Measurements from ENCODE around the gene APOL4.
A peak's percentile ranks its signal among the peaks of the same experiment; 100 is the strongest.

The APOL4 gene

DNA sequence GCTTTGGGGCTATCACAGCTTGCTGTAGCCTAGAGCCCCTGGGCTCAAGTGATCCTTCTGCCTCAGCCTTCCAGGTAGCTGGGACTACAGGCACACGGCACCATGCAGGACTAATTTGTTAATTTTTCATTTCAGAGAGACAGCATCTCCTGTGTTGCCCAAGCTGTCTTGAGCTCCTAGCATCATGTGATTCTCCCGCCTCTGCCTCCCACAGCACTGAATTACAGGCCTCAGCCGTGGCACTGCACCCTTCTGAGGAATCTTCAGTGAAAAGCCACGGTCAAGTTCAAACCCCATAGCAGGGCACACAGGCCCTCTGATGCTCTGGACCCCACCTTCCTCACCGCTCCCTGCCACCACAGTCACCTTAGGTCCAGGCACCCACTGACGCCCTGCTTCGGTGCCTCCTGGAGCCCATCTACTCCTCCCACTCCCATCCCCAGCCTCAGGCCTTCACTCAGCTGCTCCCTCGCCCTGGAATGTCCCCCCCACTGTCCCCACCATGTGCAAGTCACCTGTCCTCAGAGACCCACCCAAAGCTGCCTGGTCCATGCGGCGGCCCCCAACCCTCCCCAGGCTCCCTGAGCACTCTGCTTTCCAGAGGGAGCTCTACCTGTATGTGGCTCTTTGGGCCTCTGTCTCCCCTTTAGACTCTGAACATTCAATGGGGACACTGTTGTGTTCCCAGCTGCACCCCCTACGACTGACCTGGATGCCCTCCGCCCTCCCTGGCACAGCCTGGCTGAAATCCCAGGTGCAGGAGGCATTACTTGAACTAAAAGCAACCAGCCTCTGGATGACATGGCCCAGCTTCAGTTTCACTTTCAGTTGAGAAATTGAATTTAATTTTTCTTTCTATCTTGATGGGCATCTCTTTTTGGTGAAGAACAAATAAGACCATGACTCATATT, 36.1 kb upstream of the APOL4 start:
- no peak for DNase-seq (ENCODE audit: low read depth)
- TF ChIP-seq, protein P1, sequence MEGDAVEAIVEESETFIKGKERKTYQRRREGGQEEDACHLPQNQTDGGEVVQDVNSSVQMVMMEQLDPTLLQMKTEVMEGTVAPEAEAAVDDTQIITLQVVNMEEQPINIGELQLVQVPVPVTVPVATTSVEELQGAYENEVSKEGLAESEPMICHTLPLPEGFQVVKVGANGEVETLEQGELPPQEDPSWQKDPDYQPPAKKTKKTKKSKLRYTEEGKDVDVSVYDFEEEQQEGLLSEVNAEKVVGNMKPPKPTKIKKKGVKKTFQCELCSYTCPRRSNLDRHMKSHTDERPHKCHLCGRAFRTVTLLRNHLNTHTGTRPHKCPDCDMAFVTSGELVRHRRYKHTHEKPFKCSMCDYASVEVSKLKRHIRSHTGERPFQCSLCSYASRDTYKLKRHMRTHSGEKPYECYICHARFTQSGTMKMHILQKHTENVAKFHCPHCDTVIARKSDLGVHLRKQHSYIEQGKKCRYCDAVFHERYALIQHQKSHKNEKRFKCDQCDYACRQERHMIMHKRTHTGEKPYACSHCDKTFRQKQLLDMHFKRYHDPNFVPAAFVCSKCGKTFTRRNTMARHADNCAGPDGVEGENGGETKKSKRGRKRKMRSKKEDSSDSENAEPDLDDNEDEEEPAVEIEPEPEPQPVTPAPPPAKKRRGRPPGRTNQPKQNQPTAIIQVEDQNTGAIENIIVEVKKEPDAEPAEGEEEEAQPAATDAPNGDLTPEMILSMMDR (IDR thresholded peaks at IDR 0.05; ENCODE audit: low read depth, low read length, missing control alignments) = no peak
- peak overlapping the region; percentile 61 for H3K4me3 ChIP-seq (ENCODE audit: low read depth, low read length)
- in situ Hi-C loops (cut with HindIII; ENCODE audit: low sequenced_read_pairs) = no loop called here

DNA sequence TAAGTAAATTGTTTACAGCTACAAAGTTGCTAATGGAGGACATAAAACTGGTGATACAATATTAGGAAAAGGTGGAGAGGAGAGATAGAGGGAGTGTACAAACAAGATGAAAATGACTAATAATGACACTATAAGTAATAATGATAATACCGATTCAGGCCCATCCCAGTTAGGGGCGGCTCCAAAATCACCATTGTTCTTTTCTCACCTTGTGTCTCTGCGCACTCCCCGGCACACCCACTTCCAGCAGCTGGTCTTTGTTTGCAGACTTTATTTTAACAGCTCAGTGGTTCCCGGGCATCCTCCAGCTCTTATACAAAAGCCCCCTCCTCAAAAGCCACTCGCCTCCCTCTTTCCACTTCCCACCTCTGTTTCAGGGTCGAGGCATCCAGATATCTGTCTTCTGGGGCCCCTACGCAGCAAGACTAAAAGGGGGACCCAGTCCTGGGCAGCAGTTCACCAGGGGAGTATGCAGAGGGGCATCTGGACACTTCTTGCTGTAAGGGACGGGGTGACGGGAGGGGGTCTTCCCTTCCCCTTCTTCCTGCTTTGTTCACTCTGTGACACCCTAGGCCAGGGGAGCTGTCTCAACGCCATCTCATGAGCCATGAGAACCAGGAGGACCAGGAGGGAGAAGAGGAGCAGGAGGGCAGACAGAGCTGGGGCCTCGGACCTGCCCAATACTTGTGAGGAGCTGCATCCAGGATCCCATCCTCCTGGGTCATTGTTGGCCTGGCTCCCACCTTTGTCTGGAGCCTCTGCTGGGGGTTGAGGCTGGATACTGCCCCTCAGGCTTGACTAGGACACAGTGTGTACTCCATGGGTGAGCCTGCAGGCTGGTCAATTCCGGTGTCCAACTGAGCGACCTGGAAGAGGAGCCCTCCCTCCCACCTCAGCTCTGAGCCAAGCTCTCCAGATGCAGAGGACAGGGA, 35.0 kb upstream of the APOL4 start:
- in situ Hi-C loops (cut with HindIII; ENCODE audit: low sequenced_read_pairs) = no loop called here
- no peak for DNase-seq (ENCODE audit: low read depth)
- H3K4me3 ChIP-seq (ENCODE audit: low read depth, low read length) = peak overlapping the region; percentile 14
- TF ChIP-seq, protein P1 (IDR thresholded peaks at IDR 0.05; ENCODE audit: low read depth, low read length, missing control alignments) = no peak

DNA sequence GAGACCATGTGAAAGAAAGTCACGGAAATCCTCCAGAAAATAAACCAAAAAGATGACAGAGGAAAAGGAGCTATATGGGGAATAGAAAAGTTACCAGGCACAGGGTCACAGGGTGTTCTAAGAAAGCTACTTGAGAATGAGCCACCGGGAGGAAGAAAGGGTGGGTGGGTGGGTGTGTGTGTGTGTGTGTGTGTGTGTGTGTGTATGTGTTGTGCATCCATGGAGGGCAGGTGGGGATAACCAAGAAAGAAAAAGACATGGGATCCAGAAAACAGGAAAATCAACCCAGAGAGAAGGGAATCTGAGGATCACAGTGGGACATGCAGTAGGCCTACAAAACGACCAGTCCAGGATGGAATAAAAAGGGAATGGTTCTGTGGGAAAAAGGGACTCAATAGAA, 34.0 kb upstream of the APOL4 start:
- no peak overlapping the region for H3K4me3 ChIP-seq (ENCODE audit: low read depth, low read length)
- TF ChIP-seq, protein P1 (IDR thresholded peaks at IDR 0.05; ENCODE audit: low read depth, low read length, missing control alignments) = no peak
- DNase-seq (ENCODE audit: low read depth) = no peak
- in situ Hi-C loops (cut with HindIII; ENCODE audit: low sequenced_read_pairs) = no loop called here

DNA sequence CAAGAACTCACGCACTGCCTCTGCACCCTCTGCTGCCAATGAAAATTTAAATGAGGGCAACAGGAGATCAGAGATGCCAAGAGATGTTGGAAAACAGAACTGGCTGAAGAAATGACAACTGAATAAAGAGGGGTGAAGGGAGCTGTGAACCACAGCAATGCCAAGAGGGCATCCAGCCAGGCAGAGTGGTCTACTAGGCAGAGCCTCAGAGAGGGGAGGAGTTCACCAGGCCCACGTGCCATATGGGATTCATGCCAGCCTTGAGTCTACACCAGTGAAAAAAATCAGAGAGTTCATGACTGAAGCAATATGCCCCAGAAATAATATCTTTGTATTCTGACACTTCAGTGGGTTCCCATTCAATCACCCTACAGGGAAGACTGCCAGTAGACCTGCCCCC, 33.3 kb upstream of the APOL4 start:
- TF ChIP-seq, protein P1 (IDR thresholded peaks at IDR 0.05; ENCODE audit: low read depth, low read length, missing control alignments) = no peak
- H3K4me3 ChIP-seq (ENCODE audit: low read depth, low read length) = no peak overlapping the region
- no peak for DNase-seq (ENCODE audit: low read depth)
- in situ Hi-C loops (cut with HindIII; ENCODE audit: low sequenced_read_pairs) = no loop called here

DNA sequence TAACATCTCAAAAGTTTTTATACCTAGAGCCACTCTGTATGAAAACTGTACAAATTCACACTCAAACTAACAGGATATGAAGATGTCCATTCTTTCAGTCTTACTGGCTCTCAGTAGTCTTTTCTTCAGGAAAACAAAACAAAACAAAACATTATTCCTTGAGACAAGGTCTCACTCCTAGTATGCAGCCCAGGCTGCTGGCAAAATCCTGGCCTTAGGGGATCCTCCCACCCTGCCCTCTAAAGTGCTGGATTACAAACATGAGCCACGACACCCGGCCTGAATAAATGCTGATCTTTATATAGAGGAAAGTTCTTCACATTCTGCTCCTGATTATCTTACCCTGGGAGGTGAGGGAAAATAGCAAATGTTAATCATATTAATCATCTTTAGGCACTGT, 32.6 kb upstream of the APOL4 start:
- no peak overlapping the region for H3K4me3 ChIP-seq (ENCODE audit: low read depth, low read length)
- TF ChIP-seq, protein P1 (IDR thresholded peaks at IDR 0.05; ENCODE audit: low read depth, low read length, missing control alignments) = no peak
- in situ Hi-C loops (cut with HindIII; ENCODE audit: low sequenced_read_pairs) = no loop called here
- no peak for DNase-seq (ENCODE audit: low read depth)

DNA sequence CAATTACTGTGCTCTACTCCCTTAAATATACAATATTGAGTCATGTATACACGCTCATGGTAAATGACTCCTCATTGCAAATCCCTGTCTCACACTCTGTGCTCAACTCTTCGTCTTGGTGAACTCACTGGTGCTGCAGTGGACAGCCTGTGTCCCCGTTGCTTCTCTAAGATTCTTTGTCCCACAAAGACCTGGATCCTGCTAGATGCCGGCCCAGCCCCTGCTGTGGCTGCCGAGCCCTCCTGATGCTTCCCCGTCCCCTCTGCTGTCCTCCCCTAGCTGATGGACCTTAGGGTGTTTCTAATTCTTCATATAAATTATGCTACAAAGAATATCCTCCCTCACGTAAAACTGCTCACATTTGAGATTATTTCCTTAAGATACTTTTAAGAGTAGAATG, 32.2 kb upstream of the APOL4 start:
- no peak for DNase-seq (ENCODE audit: low read depth)
- in situ Hi-C loops (cut with HindIII; ENCODE audit: low sequenced_read_pairs) = no loop called here
- no peak overlapping the region for H3K4me3 ChIP-seq (ENCODE audit: low read depth, low read length)
- TF ChIP-seq, protein P1 (IDR thresholded peaks at IDR 0.05; ENCODE audit: low read depth, low read length, missing control alignments) = no peak
